ENCODE measurements around the gene NVL.

NVL gene

DNA sequence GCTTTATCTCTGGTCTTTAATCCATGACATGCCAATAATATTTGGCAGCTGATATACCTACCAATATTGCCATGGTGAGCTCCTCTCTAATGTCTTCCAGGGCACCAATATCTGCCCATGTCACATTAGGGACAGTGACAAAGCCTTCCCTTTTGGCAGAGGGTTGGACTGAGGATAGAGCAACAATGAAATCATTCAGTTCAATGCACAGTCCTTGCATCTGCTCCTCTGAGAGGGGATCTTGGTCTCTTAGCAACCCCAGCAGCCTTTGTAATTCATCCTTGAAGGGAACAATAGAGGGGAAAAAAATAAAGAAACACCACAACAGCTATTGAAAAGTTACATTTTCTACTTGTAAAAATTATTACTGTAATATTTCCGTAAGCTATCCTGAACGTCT is 42.3 kb downstream of the NVL start:
- no peak for DNase-seq (ENCODE audit: low read depth, low spot score)

DNA sequence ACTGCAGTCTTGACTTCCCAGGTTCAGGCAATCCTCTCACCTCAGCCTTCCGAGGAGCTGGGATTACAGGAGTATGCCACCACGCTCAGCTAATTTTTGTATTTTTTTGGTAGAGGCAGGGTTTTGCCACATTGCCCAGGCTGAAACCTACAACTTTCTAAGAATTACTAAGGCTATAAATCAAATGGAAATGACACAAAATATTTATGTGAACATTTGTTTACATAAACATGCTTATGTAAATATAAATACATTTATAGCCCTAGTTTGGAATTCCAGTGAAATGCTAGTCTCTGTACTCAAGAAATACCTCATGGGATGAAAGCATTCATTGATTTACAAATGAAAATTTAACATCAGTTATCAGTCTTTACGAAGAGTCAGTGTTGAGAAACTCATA is 47.8 kb downstream of the NVL start:
- no peak for DNase-seq (ENCODE audit: low read depth, low spot score)

DNA sequence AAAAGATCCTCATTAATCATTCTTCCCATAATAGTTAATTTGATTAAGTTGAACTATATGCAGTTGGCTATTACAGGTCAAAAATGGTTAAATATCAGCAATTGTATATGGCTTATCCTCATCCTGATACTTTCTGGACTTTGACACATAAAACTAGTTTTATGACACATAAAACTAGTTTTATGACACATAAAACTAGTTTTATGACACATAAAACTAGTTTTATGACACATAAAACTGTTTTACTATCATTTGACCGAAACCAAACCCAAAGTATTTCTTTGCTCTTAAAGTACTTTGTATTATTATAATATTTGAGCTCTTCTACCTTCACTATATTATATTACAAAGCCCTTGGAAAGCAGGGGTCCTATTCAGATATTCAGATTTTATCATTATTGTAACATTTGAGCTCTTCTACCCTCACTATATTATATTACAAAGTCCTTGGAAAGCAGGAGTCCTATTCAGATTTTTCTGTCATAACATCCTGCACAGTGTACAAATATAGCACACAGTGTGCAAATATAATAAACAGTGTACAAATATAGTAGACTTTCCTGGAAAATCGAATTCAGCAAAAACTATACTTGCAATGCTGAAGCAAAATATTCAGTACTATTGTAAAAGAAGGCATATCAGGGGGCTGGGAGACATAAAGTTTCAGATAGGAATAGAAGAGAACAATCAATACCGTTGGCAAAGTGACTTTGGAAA is 53.0 kb downstream of the NVL start:
- DNase-seq (ENCODE audit: low read depth, low spot score): no peak

DNA sequence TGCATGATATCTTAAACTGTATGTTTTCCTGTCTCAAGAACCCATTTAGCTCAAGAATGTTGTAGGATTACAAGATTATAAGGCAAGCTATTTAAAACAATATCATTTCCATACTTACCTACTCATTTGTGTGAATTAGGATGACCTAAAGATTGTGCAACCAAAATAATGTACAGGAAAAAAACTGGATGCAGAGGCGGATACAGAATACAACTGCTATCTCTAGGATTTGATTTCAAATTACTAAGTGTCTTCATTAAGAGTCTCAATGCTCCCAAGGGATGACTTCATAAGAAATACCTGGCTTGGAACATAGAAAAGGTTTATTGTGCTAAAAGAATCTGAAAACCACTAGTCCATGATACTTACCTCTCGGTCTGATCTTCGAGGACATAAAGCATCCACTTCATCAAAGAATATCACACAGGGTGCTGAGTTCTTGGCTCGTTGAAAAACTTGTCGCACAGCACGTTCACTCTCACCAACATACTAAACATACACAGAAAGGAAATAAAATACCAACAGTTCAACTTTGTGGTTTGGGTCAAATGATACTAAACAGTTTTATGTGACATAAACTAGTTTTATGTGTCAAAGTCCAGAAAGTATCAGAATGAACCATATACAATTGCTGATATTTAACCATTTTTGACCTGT is 54.9 kb downstream of the NVL start:
- DNase-seq (ENCODE audit: low read depth, low spot score): no peak

DNA sequence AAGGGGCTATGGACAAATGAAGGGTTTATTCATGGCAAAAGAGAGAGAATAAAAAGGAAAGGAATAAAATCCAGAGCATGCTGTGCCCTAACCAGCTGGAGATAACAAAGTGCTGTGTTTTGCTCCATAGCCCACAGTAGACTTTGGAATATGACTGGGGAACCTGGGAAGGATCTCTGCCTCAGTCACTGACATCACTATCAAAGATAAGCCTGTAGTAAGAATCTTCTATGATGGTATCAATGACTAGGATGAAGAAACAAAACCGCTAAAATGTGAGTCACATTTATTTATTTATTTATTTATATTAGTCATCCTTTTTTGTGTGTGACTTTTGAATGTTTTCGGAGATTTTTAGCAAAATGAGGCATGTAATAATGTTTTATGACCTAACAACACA is 56.3 kb downstream of the NVL start:
- DNase-seq (ENCODE audit: low read depth, low spot score): no peak

DNA sequence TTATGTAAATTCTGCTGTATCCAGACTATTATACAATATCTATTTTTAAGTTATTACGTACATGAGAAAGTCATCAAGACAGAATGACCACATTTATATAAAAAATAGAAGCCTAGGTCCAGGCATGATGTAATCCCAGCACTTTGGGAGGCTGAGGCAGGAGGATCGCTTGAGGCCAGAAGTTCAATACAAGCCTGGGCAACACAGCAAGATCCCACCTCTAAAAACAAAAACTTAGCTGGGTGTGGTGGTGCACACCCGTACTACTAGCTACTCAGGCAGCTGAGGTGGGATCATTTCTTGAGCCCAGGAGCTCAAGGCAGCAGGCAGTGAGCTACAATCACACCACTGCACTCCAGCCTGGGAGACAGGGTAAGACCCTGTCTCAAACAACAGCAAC is 58.9 kb downstream of the NVL start:
- no peak for DNase-seq (ENCODE audit: low read depth, low spot score)

DNA sequence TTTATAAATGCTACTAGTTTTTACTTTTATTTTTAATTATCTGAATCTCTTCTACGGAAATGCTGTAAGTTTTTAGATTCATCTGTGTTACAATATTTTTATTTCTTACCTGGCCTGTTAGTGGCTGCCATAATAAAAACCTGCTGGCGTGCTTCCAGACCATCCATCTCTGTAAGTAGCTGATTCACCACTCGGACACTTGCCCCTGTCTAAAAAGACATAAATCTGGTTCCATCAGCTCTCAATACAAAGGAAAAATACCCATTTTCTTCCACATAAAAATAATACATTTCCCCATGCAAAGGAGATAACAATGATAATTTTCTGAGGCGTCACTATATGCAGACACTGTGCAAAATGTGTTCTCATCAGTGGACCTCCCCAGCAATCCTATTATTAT is 62.0 kb downstream of the NVL start:
- no peak for DNase-seq (ENCODE audit: low read depth, low spot score)

DNA sequence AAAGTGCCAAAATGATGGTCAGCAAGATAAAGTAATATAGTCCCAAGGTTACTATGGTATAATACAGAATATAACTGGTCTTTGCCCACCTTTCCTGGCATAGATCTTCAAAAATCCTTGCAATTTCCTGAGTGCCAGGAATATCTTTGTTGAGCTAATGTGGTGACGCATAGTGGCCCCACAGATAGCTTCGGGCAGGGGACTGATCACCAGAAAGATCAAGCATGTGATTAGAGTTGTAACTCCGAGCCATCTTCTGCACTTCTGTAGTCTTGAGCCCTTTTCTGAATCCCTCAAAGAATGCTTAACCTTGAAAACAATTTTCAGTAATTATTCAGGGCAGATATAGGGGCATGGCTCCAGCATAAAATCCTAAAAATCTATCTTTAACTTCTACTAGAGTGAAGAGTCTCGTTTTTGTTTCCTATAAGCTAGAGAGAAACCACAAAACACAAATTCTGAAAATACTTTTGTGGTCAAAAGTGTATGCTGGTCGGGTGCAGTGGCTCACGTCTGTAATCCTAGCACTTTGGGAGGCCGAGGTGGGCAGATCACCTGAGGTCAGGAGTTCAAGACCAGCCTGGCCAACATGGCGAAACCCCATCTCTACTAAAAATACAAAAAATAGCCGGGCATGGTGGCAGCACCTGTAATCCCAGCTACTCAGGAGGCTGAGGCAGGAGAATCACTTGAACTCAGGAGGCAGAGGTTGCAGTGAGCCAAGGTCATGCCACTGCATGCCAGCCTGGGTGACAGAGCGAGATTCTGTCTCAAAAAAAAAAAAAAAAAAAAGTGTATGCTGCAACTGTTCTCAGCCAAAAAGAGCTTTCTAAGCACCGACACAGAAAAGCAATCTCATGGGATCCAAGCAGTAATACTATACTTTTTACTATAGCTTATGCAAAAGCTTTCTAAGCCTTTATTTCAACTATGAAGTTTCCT is 62.8 kb downstream of the NVL start:
- no peak for DNase-seq (ENCODE audit: low read depth, low spot score)

DNA sequence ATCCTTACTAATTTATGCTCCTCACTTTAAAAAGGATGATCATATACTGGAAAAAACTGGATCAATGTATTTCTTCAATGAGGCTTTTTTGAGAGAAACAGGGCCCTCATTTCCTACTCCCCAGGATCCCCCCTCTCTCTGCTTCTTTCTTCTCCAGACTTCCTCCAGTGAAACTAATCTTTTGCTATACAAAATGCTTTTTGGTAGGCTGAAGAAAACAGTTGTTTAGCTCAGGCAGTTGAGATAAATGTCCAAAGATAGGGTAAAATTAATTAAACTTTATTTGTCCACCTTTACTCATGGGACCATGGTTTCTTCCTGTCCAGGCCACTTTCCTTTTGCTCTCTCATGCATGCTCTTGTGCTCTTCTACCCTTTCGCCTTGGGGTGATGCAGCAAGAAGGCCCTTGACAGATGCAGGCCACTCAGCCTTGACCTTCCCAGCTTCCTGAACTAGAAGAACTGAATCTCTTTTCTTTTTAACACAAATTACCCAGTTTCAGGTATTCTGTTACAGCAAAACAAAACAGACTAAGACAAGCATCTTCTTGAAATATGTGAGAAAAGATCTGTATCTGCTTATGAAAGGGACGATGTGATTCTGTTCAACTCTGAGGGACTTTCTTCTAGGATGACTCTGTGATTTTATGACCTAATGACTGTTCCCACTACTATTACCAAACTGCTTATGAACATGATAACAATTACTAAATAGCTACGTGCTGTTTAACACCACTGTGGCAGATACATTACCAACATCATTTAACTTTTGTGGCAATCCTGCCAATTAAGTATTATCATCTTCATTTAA is 63.7 kb downstream of the NVL start:
- no peak for DNase-seq (ENCODE audit: low read depth, low spot score)

DNA sequence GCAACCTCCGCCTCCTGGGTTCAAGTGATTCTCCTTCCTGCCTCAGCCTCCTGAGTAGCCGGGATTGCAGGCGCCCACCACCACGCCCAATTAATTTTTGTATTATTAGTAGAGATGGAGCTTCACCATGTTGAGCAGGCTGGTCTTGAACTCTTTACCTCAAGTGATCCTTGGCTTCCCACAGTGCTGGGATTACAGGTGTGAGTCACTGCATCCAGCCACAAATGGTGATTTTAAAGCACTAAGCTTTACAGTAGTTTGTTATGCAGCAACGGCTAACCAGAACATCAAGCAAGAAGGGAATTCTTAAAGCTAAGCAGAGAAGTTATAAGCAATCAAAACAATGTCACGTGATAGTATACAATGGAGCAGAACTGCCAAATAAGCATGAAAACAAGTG is 65.7 kb downstream of the NVL start:
- DNase-seq (ENCODE audit: low read depth, low spot score): no peak

DNA sequence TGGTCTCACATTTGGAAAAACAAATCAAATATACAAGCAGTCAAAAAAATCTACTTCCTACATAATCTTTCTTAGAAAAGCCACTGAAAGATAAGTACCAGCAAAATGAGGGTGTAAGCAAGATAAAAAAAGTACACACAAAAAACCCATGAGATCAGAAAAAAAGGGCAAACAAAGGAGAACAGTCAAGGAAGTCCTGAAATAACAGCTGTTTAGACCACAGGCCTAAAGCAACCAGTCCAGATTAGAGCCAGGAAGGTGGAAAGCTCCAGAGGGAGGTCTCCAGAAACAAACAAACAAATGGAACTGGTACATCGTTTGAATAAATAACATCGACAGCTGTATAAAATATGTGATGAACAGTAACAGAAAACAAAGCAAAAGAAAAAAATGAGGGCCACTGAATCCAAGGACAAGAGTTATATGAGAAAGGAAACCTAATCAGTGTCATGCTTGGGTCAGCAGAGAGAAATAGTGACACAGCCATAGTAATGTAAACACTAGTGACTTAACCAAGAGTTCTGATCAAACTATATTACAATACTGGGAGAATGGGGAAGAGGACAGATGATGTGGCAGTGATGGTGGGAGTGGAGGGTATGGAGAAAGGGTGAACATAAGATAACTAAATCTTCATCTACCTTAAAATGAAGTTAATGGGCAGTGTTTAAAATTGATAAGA is 67.5 kb downstream of the NVL start:
- DNase-seq (ENCODE audit: low read depth, low spot score): no peak

DNA sequence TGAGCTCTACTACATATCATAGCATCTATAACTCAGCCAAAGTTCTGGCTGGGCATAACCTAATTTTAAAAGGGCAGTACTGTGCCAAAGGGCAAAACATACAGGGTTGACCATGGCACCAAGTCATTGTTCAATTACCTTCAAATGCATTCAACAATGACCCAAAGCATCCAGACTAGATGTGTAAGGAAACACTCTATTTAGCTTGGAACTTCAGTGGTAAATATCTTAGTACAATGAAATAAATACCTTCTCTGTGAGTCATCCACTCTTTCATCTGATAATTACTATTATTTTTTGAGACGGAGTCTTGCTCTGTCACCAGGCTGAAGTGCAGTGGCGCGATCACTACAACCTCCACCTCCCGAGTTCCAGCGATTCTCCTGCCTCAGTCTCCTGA is 70.0 kb downstream of the NVL start:
- DNase-seq (ENCODE audit: low read depth, low spot score): no peak

DNA sequence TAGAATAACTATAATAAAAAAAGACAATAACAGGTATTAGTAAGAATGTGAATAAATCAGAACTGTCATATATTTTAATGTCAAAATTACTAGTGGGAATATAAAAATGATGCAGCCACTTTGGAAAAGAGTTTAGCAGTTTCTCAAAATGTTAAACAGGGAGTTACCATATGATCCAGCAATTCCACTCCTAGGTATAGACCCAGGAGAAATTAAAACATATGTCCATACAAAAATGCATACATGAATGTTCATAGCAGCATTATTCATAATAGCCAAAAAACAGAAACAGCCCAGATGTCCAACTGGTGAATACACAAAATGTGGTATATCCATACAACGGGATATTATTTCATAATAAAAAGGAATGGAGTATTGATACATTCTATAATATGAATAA is 71.6 kb downstream of the NVL start:
- DNase-seq (ENCODE audit: low read depth, low spot score): no peak

DNA sequence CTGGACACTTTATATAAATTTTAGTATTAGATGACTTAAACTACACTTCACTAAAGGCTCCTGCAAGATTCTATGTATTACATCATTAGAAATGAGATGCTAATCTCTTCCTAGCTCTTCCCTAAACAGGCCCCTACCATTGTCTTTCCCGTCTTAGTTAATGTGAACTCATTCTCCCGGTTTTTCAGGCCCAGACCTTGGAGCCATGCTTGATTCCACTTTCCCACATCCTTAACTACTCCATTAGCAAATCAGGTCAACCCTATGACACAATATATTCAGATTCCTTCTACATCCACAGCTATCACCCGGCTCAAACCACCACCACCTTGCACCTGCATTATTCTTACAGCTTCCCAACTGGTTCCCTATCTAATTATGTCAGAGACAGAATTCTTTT is 73.3 kb downstream of the NVL start:
- no peak for DNase-seq (ENCODE audit: low read depth, low spot score)

DNA sequence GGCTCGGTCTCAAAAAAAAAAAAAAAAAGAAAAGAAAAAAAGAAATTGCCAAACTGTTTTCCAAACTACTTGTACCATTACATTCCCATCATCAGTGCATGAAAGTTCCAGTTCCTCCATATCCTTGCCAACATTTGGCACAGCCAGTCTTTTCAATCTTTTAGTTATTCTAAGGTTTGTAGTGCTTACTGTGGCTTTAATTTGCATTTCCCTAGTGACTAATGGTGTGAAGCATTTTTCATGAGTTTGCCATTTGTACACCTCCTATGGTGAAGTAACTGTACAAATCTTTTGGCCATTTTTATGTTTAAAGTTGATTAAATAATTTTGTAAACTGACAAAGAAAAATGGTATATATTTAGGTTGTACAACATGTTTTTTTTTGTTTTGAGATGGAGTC is 76.3 kb downstream of the NVL start:
- no peak for DNase-seq (ENCODE audit: low read depth, low spot score)

DNA sequence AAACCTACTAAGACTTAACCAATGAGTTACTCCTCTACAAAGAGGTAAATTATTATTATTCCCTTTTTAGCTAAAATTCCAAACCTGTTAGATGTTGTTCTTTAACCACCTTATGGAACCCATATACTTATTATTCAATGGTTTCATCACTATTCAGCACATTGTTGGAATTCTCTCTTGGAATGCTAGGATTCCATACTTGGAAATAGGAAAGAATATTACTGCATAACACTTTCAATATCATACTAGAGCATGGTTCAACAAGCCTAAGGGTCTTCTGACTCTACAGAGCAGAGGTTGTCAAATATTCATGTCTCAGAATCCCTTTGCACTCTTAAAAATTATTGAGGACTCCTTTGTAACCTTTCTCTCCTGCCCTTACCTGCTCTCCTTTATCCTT is 77.5 kb downstream of the NVL start:
- no peak for DNase-seq (ENCODE audit: low read depth, low spot score)

DNA sequence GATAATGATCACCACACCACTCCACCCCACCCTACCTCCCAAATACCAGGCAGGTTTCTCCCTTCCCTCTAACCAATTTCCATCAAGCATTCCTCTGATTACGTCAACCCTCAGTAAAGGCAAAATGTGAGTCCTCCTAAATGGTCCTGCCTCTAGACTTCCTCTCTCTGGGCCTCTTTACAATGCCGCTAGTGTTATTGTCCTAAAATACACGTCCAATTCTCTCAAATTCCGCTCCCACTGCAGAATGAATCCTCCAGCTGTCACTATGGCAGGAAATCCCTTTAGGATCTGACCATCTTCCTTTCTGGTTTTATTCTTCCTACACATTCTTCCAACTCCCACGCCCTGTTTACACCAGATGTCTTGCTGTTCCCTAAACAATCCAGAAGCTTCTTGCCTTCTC is 78.2 kb downstream of the NVL start:
- no peak for DNase-seq (ENCODE audit: low read depth, low spot score)

DNA sequence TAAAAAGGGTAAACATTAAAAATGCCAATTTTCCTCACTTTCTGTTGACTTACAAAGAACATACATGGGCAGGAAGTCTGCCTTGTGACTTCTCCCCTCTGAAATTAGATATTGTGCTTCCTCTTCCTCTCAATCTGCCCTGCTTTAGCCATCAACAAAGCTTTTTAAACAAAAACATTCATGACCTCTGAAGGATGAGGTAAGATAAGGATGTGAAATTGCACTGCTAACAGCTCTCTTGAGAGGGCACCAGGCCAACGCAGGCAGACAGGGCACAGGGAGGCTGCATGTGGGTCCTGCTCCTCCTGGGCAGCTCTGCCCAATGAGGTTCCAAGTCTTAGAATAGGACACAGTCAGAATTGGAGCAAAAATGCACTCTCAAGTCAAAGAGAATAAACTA is 84.8 kb downstream of the NVL start:
- no peak for DNase-seq (ENCODE audit: low read depth, low spot score)

DNA sequence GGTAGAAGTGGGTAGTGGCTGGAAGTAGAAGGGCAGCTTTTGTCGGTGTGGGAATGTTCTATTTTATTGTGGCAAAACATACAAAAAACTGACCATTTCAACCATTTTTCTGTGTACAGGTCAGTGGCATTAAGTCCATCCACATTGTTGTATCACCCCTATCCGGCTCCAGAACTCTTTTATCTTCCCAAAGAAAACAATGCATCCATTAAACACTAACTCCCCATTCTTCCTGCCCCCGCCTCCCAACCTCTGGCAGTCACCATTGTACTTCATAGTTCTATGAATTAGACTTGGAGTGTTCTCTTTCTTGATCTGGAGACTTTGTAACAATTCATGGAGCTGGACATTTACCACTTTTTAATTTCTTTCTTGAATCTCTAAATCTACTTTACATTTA is 91.2 kb downstream of the NVL start:
- DNase-seq (ENCODE audit: low read depth, low spot score): no peak

DNA sequence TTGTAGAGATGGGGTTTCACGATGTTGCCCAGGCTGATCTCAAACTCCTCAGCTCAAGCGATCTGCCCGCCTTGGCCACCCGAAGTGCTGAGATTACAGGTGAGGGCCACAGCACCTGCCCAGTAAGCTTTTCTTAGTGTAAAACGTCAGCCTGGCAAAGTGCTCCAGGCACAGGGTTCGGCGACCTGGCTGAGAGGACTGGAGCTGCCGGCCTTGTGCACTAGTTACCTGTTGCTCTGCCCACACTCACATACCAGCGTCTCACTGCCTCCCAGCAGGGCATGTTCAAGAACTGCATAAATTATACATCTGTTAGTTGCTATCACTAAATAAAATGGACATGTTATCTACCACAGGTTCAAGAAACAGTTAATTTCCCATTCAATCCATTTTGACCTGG is 91.8 kb downstream of the NVL start:
- DNase-seq (ENCODE audit: low read depth, low spot score): no peak
